Measurements from ENCODE around the gene PRDM2. TPM values are rescaled to one million over a fixed set of nuclear protein-coding genes. Genes with fewer than 3 reads are reported as not detected.

Gene PRDM2
- total and polyA plus RNA-seq, 12 donors, result 12.5 to 45.3 (median 30.2) TPM

DNA sequence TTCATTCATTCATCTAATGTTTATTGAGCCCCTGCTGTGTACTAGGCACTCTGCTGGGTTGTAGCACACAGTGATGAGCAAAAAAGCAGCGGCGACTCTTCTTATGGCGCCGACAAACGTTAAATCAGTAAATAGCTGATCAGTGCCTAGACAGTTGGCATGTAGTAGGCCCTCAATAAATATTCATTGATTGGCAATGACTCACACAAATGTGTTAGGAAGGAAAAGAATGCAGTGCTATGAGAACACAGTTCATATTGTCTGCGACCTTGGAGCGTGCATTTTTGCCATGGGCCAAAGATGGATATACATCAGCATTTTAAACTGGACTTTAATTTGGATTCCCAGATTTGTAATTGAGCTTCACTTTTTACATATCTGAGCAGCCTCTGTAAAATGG lies 52.0 kb downstream of the PRDM2 start:
- no peak overlapping the region for H3K4me3 ChIP-seq
- intact Hi-C loops (cut with DNase I), result no loop called here

DNA sequence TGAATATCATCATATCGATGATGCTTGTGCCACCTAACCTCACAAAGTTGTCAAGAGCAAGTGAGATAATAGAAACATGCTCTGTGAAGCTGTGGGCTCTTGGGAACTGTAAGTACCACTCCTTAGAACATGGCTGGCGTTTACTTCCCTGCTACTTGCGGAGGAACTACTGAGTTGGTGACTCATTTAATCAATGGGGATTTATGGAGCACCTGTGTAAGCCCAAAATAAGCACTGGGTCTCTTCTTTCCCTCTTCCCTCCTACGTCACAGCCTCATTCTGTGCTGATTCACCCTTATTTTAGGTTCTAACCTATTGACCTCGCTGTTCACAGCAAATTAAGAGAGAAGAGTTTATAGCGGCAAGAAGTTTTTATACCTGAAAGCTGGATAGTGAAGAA lies 52.9 kb downstream of the PRDM2 start:
- Histone ChIP-seq H3K27me3 (no peaks in the 10 kb centered on the region), H3K36me3 (replicated peaks in 1 of 2) (no peaks in the 10 kb centered on the region), H3K4me3 (no peak overlapping the region), H3K27ac (no peak overlapping the region), H3K4me1 (replicated peaks in 1 of 2) (peaks cover 26 to 52% of the 10 kb centered on the region in 2 donors), H3K9me3 (replicated peaks in 1 of 3) (no peaks in the 10 kb centered on the region)
- no peak for DNase-seq
- intact Hi-C loops (cut with DNase I), result no loop called here
- 90 to 93% (median 92%) methylated on average over 6 of the region's 6 CpGs for WGBS, 4 donors
- TF ChIP-seq POLR2A (IDR thresholded peaks at IDR 0.05), result no peak
- no peak for TF ChIP-seq CTCF (IDR thresholded peaks at IDR 0.05)

More for the DNA sequence above, 52.0 kb downstream of the PRDM2 start:
- WGBS, 4 donors, result 85 to 91% (median 86%) methylated on average over 7 of the region's 7 CpGs
- H3K4me1 ChIP-seq (replicated peaks in 1 of 2), result peaks cover 18 to 43% of the 10 kb centered on the region in 2 donors
- no peaks in the 10 kb centered on the region for H3K9me3 ChIP-seq (replicated peaks in 1 of 3)
- H3K36me3 ChIP-seq (replicated peaks in 1 of 2), result no peaks in the 10 kb centered on the region
- H3K27ac ChIP-seq, result no peak overlapping the region
- H3K27me3 ChIP-seq, result no peaks in the 10 kb centered on the region
- DNase-seq, result no peak
- TF ChIP-seq CTCF (IDR thresholded peaks at IDR 0.05), result no peak

DNA sequence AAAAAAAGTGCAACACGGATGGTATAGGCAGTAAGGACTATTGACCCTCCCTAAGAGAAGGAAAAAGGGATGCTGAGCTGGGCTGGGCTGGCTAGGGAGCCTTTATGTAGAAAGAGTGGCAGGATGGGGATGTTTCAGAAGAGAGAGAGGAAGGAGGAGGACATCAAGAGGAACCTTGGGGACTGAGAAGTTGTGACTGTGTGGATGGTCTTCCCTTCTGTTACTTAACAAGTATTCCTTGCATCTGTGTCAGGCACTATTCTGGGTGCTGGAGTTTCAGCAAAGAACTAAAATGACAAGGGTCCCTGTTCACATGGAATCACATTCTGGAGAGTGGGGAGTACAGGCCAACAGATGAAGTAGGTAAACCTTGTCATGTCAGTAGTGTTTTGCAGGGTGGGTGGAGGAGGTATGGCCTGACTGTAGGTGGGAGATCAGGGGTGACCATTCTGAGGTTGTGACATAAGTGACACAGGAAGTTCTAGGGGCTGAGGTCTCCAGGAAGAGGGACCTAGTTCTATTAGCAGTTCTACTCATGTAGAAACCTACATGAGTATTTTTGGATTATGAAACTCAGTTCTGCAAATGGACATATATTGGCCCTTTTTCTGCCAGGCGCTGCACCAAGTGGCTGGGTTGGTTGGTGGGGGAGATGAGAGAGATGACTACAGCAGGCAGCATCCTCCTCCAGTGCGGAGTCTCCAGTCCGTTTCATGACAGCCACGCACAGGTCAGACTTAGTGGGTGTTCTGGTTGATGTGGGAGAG lies 53.8 kb downstream of the PRDM2 start:
- DNase-seq, result no peak
- Histone ChIP-seq H3K27ac (no peak overlapping the region), H3K9me3 (replicated peaks in 1 of 3) (no peaks in the 10 kb centered on the region), H3K27me3 (no peaks in the 10 kb centered on the region), H3K4me3 (no peak overlapping the region), H3K36me3 (replicated peaks in 1 of 2) (no peaks in the 10 kb centered on the region), H3K4me1 (replicated peaks in 1 of 2) (peaks cover 28 to 51% of the 10 kb centered on the region in 2 donors)
- 84 to 91% (median 90%) methylated on average over 5 of the region's 5 CpGs for WGBS, 4 donors
- intact Hi-C loops (cut with DNase I), result no loop called here
- TF ChIP-seq POLR2A (IDR thresholded peaks at IDR 0.05) (no peak), CTCF (IDR thresholded peaks at IDR 0.05) (no peak)

DNA sequence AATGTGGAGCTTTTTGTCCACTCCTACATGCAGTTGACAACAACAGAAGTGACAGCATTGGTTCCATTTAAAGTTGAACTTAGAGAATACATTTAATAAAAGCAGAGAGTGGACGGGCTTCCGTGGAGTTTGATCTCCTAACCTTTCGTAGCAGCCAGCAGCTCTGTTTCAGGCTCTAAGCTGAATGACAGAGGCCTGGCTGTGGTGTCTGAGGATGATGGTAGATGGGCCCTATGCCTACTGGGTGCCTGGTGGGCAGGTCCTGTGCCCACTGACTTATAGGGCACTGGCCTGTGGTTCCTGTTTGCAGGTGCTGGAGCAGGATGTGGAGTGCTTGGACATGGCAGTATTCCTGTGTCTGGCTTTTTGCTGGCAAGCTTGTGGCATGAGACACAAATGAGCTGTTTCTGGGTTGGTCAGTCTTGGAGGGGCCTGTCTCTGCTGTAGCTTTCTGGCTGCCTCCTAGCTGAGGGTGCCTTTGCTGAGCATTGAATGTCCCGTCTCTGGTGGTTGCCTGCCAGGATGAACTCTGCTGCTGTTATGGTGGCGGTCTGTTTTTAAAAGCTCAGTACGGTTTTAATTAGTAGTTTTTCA lies 54.6 kb downstream of the PRDM2 start:
- no peak overlapping the region for H3K27ac ChIP-seq
- DNase-seq, result no peak
- 82 to 90% (median 87%) methylated on average over 6 of the region's 6 CpGs for WGBS, 4 donors
- no peak overlapping the region for H3K4me3 ChIP-seq
- TF ChIP-seq POLR2A (IDR thresholded peaks at IDR 0.05), result no peak
- TF ChIP-seq CTCF (IDR thresholded peaks at IDR 0.05), result no peak
- intact Hi-C loops (cut with DNase I), result no loop called here
- H3K27me3 ChIP-seq, result no peaks in the 10 kb centered on the region
- peaks cover 28 to 51% of the 10 kb centered on the region in 2 donors for H3K4me1 ChIP-seq (replicated peaks in 1 of 2)
- H3K36me3 ChIP-seq (replicated peaks in 1 of 2), result no peaks in the 10 kb centered on the region
- no peaks in the 10 kb centered on the region for H3K9me3 ChIP-seq (replicated peaks in 1 of 3)
